Fibroblast of lung (primary cell): ENCODE measurements around the gene ENO1. TPM values are rescaled to one million over a fixed set of nuclear protein-coding genes. Genes with fewer than 3 reads are reported as not detected.

Source experiments
- DNase-seq, 2 donors: peaks; one replicate each; pipeline versions ENCODE4 v3.0.0 to v3.0.0-alpha.2; 2010; ENCODE audit warnings: low read depth in 2 of 2
- H2AFZ ChIP-seq: 2 replicates; pipeline ENCODE4 v1.5.1; 2012; ENCODE audit warnings: low read length, control low read depth, inconsistent platforms
- H3K27ac ChIP-seq: 2 replicates; pipeline ENCODE4 v1.5.1; 2011; ENCODE audit warnings: low read length, control low read depth; ENCODE audit not compliant: insufficient read depth
- H3K27me3 ChIP-seq: 2 replicates; pipeline ENCODE4 v1.5.1; 2011; ENCODE audit warnings: mild to moderate bottlenecking, low read length; ENCODE audit not compliant: control insufficient read depth, insufficient read depth
- H3K36me3 ChIP-seq: 2 replicates; pipeline ENCODE4 v1.5.1; 2011; ENCODE audit warnings: low read length; ENCODE audit not compliant: control insufficient read depth, insufficient read depth
- H3K4me1 ChIP-seq: 2 replicates; pipeline ENCODE4 v1.5.1; 2011; ENCODE audit warnings: low read length; ENCODE audit not compliant: control insufficient read depth, insufficient read depth; ENCODE audit errors: extremely low read depth
- H3K4me2 ChIP-seq: 2 replicates; pipeline ENCODE4 v1.5.1; 2011; ENCODE audit warnings: low read length, control low read depth; ENCODE audit not compliant: insufficient read depth; ENCODE audit errors: extremely low read depth
- H3K4me3 ChIP-seq, 4 experiments: fragments of 200-600 bp in 1 of 4; sonication (generic) in 1 of 4; replicated peaks in 1 of 4; 2 replicates each; pipeline ENCODE4 v1.5.1; 2011 to 2016; ENCODE audit warnings: low read length in 4 of 4, low read depth in 3 of 4, mild to moderate bottlenecking in 3 of 4, control low read depth in 2 of 4, inconsistent platforms in 1 of 4, mixed read lengths in 1 of 4; ENCODE audit not compliant: insufficient read depth in 1 of 4; ENCODE audit errors: control extremely low read depth in 1 of 4
- H3K79me2 ChIP-seq: 2 replicates; pipeline ENCODE4 v1.5.1; 2012; ENCODE audit warnings: mild to moderate bottlenecking, low read length, inconsistent platforms; ENCODE audit not compliant: control insufficient read depth, insufficient read depth
- H3K9ac ChIP-seq: 2 replicates; pipeline ENCODE4 v1.5.1; 2011; ENCODE audit warnings: mild to moderate bottlenecking, low read length, control low read depth; ENCODE audit not compliant: insufficient read depth
- H3K9me3 ChIP-seq: 2 replicates; pipeline ENCODE4 v1.5.1; 2012; ENCODE audit warnings: low read depth, low read length; ENCODE audit not compliant: control insufficient read depth, insufficient read depth
- H4K20me1 ChIP-seq: 2 replicates; pipeline ENCODE4 v1.5.1; 2011; ENCODE audit warnings: low read length; ENCODE audit not compliant: control insufficient read depth, insufficient read depth; ENCODE audit errors: extremely low read depth
- EZH2 ChIP-seq: IDR thresholded peaks from 2 replicates; pipeline ENCODE4 v1.5.1; 2012; ENCODE audit warnings: low read length, control low read depth, mild to moderate bottlenecking; ENCODE audit errors: missing control alignments
- polyA plus RNA-seq, 2 donors: library from polyadenylated mRNA; depleted of rRNA in 1 of 2; stranded (reverse) in 1 of 2; unstranded in 1 of 2; fragments of >200 nt; gene quantifications; 2 replicates each; pipeline ENCODE4 v1.2.1, GENCODE V29; 2011 to 2012; ENCODE audit warnings: missing spikeins in 1 of 2
- total RNA-seq: library from RNA; depleted of rRNA; stranded (reverse); fragments of >200 nt; gene quantifications from 2 replicates; pipeline ENCODE4 v1.2.1, GENCODE V29; 2014
- TF ChIP-seq, protein P1 (sequence below), 2 donors: IDR thresholded peaks in 1 of 2; conservative IDR thresholded peaks in 1 of 2; 1 replicate in 1 of 2; 2 replicates in 1 of 2; pipeline ENCODE4 v1.5.1; 2011 to 2012; ENCODE audit warnings: low read length in 2 of 2, control low read depth in 1 of 2, inconsistent platforms in 1 of 2, low read depth in 1 of 2, mild to moderate bottlenecking in 1 of 2

Gene ENO1
- total and polyA plus RNA-seq, 2 donors (not counting 1 experiment from before 2014, with no cell fraction given): 963 to 1,177 TPM

- peaks cover 26% of the 10 kb centered on the region for H3K4me1 ChIP-seq
- no peak overlapping the region for H3K9ac ChIP-seq
- no peaks in the 10 kb centered on the region for H3K27me3 ChIP-seq
- peak overlapping the region in 1 of 4 experiments; percentile 37 for H3K4me3 ChIP-seq
- no peaks in the 10 kb centered on the region for H3K9me3 ChIP-seq
- no peak overlapping the region for H2AFZ ChIP-seq
- TF ChIP-seq EZH2: no peak
- TF ChIP-seq, protein P1, sequence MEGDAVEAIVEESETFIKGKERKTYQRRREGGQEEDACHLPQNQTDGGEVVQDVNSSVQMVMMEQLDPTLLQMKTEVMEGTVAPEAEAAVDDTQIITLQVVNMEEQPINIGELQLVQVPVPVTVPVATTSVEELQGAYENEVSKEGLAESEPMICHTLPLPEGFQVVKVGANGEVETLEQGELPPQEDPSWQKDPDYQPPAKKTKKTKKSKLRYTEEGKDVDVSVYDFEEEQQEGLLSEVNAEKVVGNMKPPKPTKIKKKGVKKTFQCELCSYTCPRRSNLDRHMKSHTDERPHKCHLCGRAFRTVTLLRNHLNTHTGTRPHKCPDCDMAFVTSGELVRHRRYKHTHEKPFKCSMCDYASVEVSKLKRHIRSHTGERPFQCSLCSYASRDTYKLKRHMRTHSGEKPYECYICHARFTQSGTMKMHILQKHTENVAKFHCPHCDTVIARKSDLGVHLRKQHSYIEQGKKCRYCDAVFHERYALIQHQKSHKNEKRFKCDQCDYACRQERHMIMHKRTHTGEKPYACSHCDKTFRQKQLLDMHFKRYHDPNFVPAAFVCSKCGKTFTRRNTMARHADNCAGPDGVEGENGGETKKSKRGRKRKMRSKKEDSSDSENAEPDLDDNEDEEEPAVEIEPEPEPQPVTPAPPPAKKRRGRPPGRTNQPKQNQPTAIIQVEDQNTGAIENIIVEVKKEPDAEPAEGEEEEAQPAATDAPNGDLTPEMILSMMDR (conservative IDR thresholded peaks at IDR 0.05 in 1 of 2, IDR thresholded peaks at IDR 0.05 in 1 of 2; ENCODE audit: low read depth in 1 of 2, low read length in 2 of 2): no peak
- H4K20me1 ChIP-seq: no peaks in the 10 kb centered on the region
- peaks cover 33% of the 10 kb centered on the region for H3K36me3 ChIP-seq
- H3K27ac ChIP-seq: peak overlapping the region; percentile 38
- peak overlapping the region; percentile 4 for H3K4me2 ChIP-seq
- no peak for DNase-seq
- H3K79me2 ChIP-seq: peaks cover 84% of the 10 kb centered on the region
These were observed 5.5 kb downstream of the ENO1 start for GRCh38 chr1:8873001-8873400.

GRCh38 chr1:8871965-8872399 lies 6.5 kb downstream of the ENO1 start:
- no peaks in the 10 kb centered on the region for H4K20me1 ChIP-seq
- peak overlapping the region; percentile 35 for H3K27ac ChIP-seq
- DNase-seq: peak; percentile 38 to 58
- peaks cover 26% of the 10 kb centered on the region for H3K4me1 ChIP-seq
- no peaks in the 10 kb centered on the region for H3K9me3 ChIP-seq
- peaks cover 33% of the 10 kb centered on the region for H3K36me3 ChIP-seq
- H3K27me3 ChIP-seq: no peaks in the 10 kb centered on the region
- H3K4me3 ChIP-seq: no peak overlapping the region
- TF ChIP-seq EZH2: no peak
- TF ChIP-seq, protein P1 (conservative IDR thresholded peaks at IDR 0.05 in 1 of 2, IDR thresholded peaks at IDR 0.05 in 1 of 2; ENCODE audit: low read depth in 1 of 2, low read length in 2 of 2): no peak
- no peak overlapping the region for H3K4me2 ChIP-seq
- H2AFZ ChIP-seq: no peak overlapping the region
- peaks cover 76% of the 10 kb centered on the region for H3K79me2 ChIP-seq
- no peak overlapping the region for H3K9ac ChIP-seq

DNA sequence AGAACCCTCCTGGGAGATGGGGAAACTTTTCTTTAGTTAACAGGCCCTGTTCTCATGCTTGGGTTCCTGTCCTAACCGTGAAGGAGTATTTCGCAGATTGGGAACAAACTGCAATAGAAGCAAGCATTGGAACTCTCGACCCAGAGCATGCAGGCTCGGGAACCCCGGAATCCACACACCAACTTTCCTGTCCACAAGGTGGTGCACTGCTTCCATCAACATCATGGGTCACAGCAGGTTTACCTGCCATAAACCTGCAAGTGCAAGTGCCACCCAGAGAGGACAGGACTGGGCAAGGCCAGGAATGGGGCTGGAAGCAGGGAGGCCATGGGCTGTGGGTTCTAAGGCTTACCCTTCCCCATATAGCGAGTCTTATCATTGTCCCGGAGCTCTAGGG lies 6.9 kb downstream of the ENO1 start:
- Histone ChIP-seq H3K9ac (no peak overlapping the region), H3K4me3 (no peak overlapping the region), H3K36me3 (peaks cover 36% of the 10 kb centered on the region), H4K20me1 (no peaks in the 10 kb centered on the region), H2AFZ (no peak overlapping the region), H3K4me2 (peak overlapping the region; percentile 11), H3K9me3 (no peaks in the 10 kb centered on the region), H3K4me1 (peaks cover 26% of the 10 kb centered on the region), H3K79me2 (peaks cover 74% of the 10 kb centered on the region), H3K27me3 (no peaks in the 10 kb centered on the region), H3K27ac (peak overlapping the region; percentile 35)
- DNase-seq: no peak
- no peak for TF ChIP-seq EZH2
- TF ChIP-seq, protein P1 (conservative IDR thresholded peaks at IDR 0.05 in 1 of 2, IDR thresholded peaks at IDR 0.05 in 1 of 2; ENCODE audit: low read depth in 1 of 2, low read length in 2 of 2): peak in 1 of 2 donors; percentile 12
